HepG2 (cell line): ENCODE measurements around the gene SPRED2. TPM values are rescaled to one million over a fixed set of nuclear protein-coding genes. Genes with fewer than 3 reads are reported as not detected.

Experiments
- ATAC-seq: fragments of 200-7000 bp; cut with Tn5 transposase; 3 replicates; pipeline ENCODE4 v1.9.1; 2020; ENCODE audit warnings: mild to moderate bottlenecking, moderate library complexity
- Bru-seq: library from RNA; stranded (reverse); fragments of 400-500 nt; gene quantifications from one replicate; lab custom pipeline; 2021; lab: Mats Ljungman, UMichigan
- BruChase-seq, 2 experiments: library from RNA; stranded (reverse); fragments of 400-500 nt; gene quantifications; one replicate each; lab custom pipeline; 2021; lab: Mats Ljungman, UMichigan
- BruUV-seq: library from RNA; stranded (reverse); fragments of 400-500 nt; replicated peaks from 2 replicates; lab custom pipeline; 2021; lab: Mats Ljungman, UMichigan
- CTCF ChIA-PET: fragments of 300-600 bp; formaldehyde crosslinking; extraction: SDS; loops from one replicate; lab custom pipeline; 2021; ENCODE audit warnings: low total read pairs, inconsistent platforms, low intra/inter-chr PET ratio; lab: Yijun Ruan, JAX
- POLR2A ChIA-PET: fragments of 350-600 bp; sonication (Branson Sonifier 250); formaldehyde crosslinking; loops from one replicate; lab custom pipeline; 2020; ENCODE audit warnings: antibody characterized with exemption, inconsistent platforms; lab: Yijun Ruan, JAX
- DNase-seq: peaks from one replicate; pipeline ENCODE4 v3.0.0-alpha.2; 2015; ENCODE audit warnings: low spot score
- FAIRE-seq: peaks from 3 replicates; lab custom pipeline; 2011; peaks lifted over from hg19 to GRCh38; lab: Jason Lieb, UNC
- H2AFZ ChIP-seq: one replicate; pipeline ENCODE4 v1.6.1; 2011; ENCODE audit warnings: low read length, inconsistent platforms
- H3K27ac ChIP-seq: fragments of 300-600 bp; 3 replicates; pipeline ENCODE4 v1.8.0; 2011; ENCODE audit warnings: mixed run types, mild to moderate bottlenecking, mixed read lengths, low read length, inconsistent platforms; ENCODE audit not compliant: insufficient read depth; ENCODE audit errors: extremely low read length
- H3K27me3 ChIP-seq, 2 experiments: fragments of 200-600 bp in 1 of 2; 2 replicates in 1 of 2; 3 replicates in 1 of 2; pipeline versions ENCODE4 v1.6.0 to v1.8.0; 2011; ENCODE audit warnings: low read length in 2 of 2, mild to moderate bottlenecking in 2 of 2, moderate library complexity in 2 of 2, inconsistent platforms in 1 of 2; ENCODE audit not compliant: insufficient read depth in 2 of 2, control insufficient read depth in 1 of 2
- H3K36me3 ChIP-seq, 2 experiments: fragments of 200-600 bp in 1 of 2; replicated peaks in 1 of 2; 2 replicates in 1 of 2; 3 replicates in 1 of 2; pipeline versions ENCODE4 v1.5.1 to v1.8.0; 2011; ENCODE audit warnings: low read length in 2 of 2, inconsistent platforms in 1 of 2; ENCODE audit not compliant: insufficient read depth in 2 of 2, control insufficient read depth in 1 of 2
- H3K4me1 ChIP-seq: 2 replicates; pipeline ENCODE4 v1.5.1; 2012; ENCODE audit warnings: low read length, inconsistent platforms; ENCODE audit not compliant: insufficient read depth
- H3K4me2 ChIP-seq: 2 replicates; pipeline ENCODE4 v1.6.0; 2011; ENCODE audit warnings: low read depth, low read length, inconsistent platforms
- H3K4me3 ChIP-seq, 3 experiments: fragments of 200-600 bp in 1 of 3; sonication (generic), shearing (Covaris generic) in 1 of 3; replicated peaks in 1 of 3; 2 replicates each; pipeline ENCODE4 v1.5.1; 2011 to 2016; ENCODE audit warnings: low read length in 3 of 3, inconsistent platforms in 2 of 3, low read depth in 2 of 3, mild to moderate bottlenecking in 2 of 3, control low read depth in 1 of 3, mixed read lengths in 1 of 3; ENCODE audit not compliant: insufficient read depth in 1 of 3
- H3K79me2 ChIP-seq: one replicate; pipeline ENCODE4 v1.6.1; 2011; ENCODE audit warnings: low read length, inconsistent platforms; ENCODE audit not compliant: insufficient read depth
- H3K9ac ChIP-seq: 2 replicates; pipeline ENCODE4 v1.6.0; 2011; ENCODE audit warnings: mild to moderate bottlenecking, low read depth, low read length, inconsistent platforms; ENCODE audit not compliant: insufficient read depth
- H3K9me3 ChIP-seq: 2 replicates; pipeline ENCODE4 v1.5.1; 2012; ENCODE audit warnings: mild to moderate bottlenecking, low read length
- H4K20me1 ChIP-seq: 2 replicates; pipeline ENCODE4 v1.6.0; 2011; ENCODE audit warnings: inconsistent platforms, mild to moderate bottlenecking, low read length, moderate library complexity; ENCODE audit not compliant: insufficient read depth
- ARHGAP35 ChIP-seq: sonication (generic); formaldehyde crosslinking; IDR thresholded peaks from 2 replicates; pipeline ENCODE4 v1.9.0; 2022; ENCODE audit warnings: mild to moderate bottlenecking, inconsistent platforms, moderate library complexity, missing genetic modification reagents, borderline replicate concordance
- ARNT2 ChIP-seq: sonication (generic); formaldehyde crosslinking; IDR thresholded peaks from 2 replicates; pipeline ENCODE4 v1.8.0; 2022; ENCODE audit warnings: mild to moderate bottlenecking, low read depth, missing genetic modification reagents, moderate library complexity
- BCL3 ChIP-seq: sonication (generic); formaldehyde crosslinking; IDR thresholded peaks from 2 replicates; pipeline ENCODE4 v1.5.1; 2020; ENCODE audit warnings: mild to moderate bottlenecking, missing genetic modification reagents, moderate library complexity
- BRD4 ChIP-seq: sonication (generic); formaldehyde crosslinking; IDR thresholded peaks from 2 replicates; pipeline ENCODE4 v1.4.0; 2020; ENCODE audit warnings: missing genetic modification reagents
- CSRNP1 ChIP-seq: sonication (generic); formaldehyde crosslinking; IDR thresholded peaks from 2 replicates; pipeline ENCODE4 v1.8.1; 2023; ENCODE audit warnings: mild to moderate bottlenecking, missing genetic modification reagents
- FOXC1 ChIP-seq: sonication (generic); formaldehyde crosslinking; IDR thresholded peaks from 2 replicates; pipeline ENCODE4 v1.8.0; 2022; ENCODE audit warnings: mild to moderate bottlenecking, missing genetic modification reagents, borderline replicate concordance
- KMT2A ChIP-seq: sonication (generic); formaldehyde crosslinking; IDR thresholded peaks from 2 replicates; pipeline ENCODE4 v1.4.0; 2020; ENCODE audit warnings: missing genetic modification reagents
- MIER2 ChIP-seq: IDR thresholded peaks from 2 replicates; pipeline ENCODE4 v1.6.1; 2016; ENCODE audit warnings: missing biosample characterization, missing genetic modification reagents
- MLLT10 ChIP-seq: sonication (generic); formaldehyde crosslinking; IDR thresholded peaks from 2 replicates; pipeline ENCODE4 v1.4.0; 2020; ENCODE audit warnings: missing genetic modification reagents
- NCOR1 ChIP-seq: fragments of 200-600 bp; sonication (generic); IDR thresholded peaks from 2 replicates; pipeline ENCODE4 v1.7.0; 2017; ENCODE audit warnings: antibody characterized with exemption, low read length, borderline replicate concordance
- NFE2L2 ChIP-seq: fragments of 150-350 bp; IDR thresholded peaks from 2 replicates; pipeline ENCODE4 v1.6.1; 2014; ENCODE audit warnings: low read length
- PRPF4 ChIP-seq: fragments of 200-400 bp; formaldehyde crosslinking; IDR thresholded peaks from 2 replicates; pipeline ENCODE4 v1.6.1; 2016; ENCODE audit warnings: low read length, low read depth; ENCODE audit not compliant: poor library complexity, severe bottlenecking
- ZMYM4 ChIP-seq: sonication (generic); formaldehyde crosslinking; IDR thresholded peaks from 2 replicates; pipeline ENCODE4 v1.8.1; 2023; ENCODE audit warnings: mild to moderate bottlenecking, missing genetic modification reagents
- ZNF7 ChIP-seq: IDR thresholded peaks from 2 replicates; pipeline ENCODE4 v1.6.1; 2016; ENCODE audit warnings: missing biosample characterization, missing genetic modification reagents
- WGBS: methylation state at CpG from one replicate; pipeline ENCODE4 v1.1.6; 2017; ENCODE audit warnings: low lambda C conversion rate; 5-methylcytosine and 5-hydroxymethylcytosine counted together
- in situ Hi-C: cut with HindIII; loops from 2 replicates; pipeline ENCODE4 v1.10.0; 2017; ENCODE audit warnings: low pct_unique_long_range_greater_than_20kb; ENCODE audit not compliant: extremely low pct_ligation_motif_present
- intact Hi-C: fragments of 100-400 bp; cut with micrococcal nuclease; formaldehyde crosslinking; loops from one replicate; pipeline ENCODE4 v1.10.0; 2022; ENCODE audit not compliant: unreplicated experiment
- long read RNA-seq, 2 experiments: library from RNA in 1 of 2; library from polyadenylated mRNA in 1 of 2; stranded (forward) in 1 of 2; unstranded in 1 of 2; transcript quantifications; one replicate each; pipeline ENCODE4 v2.0.0, GENCODE V29; 2019 to 2022
- polyA minus RNA-seq, 3 experiments: library from RNA; depleted of rRNA, polyadenylated mRNA; stranded (reverse); fragments of >200 nt; gene quantifications; 2 replicates each; pipeline ENCODE4 v1.2.3, GENCODE V29; 2011; ENCODE audit warnings: low replicate concordance in 1 of 3
- polyA plus RNA-seq, 8 experiments: library from polyadenylated mRNA; depleted of rRNA in 3 of 8; stranded (reverse) in 7 of 8; unstranded in 1 of 8; fragments of >200 nt; fragmentation: Illumina TruSeq in 4 of 8; extraction: Trizol in 4 of 8; gene quantifications; 2 replicates each; pipeline versions ENCODE4 v1.2.1 to v1.2.3, GENCODE V29; 2011 to 2016; ENCODE audit warnings: low read depth in 4 of 8, missing spikeins in 1 of 8, mixed read lengths in 1 of 8; ENCODE audit not compliant: insufficient read depth in 1 of 8
- total RNA-seq, 5 experiments: library from RNA; depleted of rRNA; stranded (reverse); fragments of >200 nt; fragmentation: Illumina TruSeq; extraction: Trizol; gene quantifications; 2 replicates each; pipeline ENCODE4 v1.2.3, GENCODE V29; 2016; ENCODE audit warnings: low read depth in 1 of 5

SPRED2 gene
- 13.0 and 17.7 TPM in 2 replicates for total RNA-seq (2016; rRNA removed; fragmentation: Illumina TruSeq; extraction: Trizol)
- 8.2 and 14.6 TPM in 2 replicates for total RNA-seq (2016; cell fraction: cytosol; rRNA removed; fragmentation: Illumina TruSeq; extraction: Trizol; ENCODE audit: low read depth)
- total RNA-seq (2016; cell fraction: insoluble cytoplasmic fraction; rRNA removed; fragmentation: Illumina TruSeq; extraction: Trizol): 13.6 and 15.0 TPM in 2 replicates
- 14.7 and 17.3 TPM in 2 replicates for total RNA-seq (2016; cell fraction: membrane; rRNA removed; fragmentation: Illumina TruSeq; extraction: Trizol)
- 17.1 and 21.0 TPM in 2 replicates for total RNA-seq (2016; cell fraction: nucleus; rRNA removed; fragmentation: Illumina TruSeq; extraction: Trizol)
- polyA plus RNA-seq (2011; rRNA removed): 34.4 and 37.0 TPM in 2 replicates
- polyA plus RNA-seq (2011; cell fraction: cytosol; rRNA removed): 35.1 and 36.7 TPM in 2 replicates
- 42.3 and 51.3 TPM in 2 replicates for polyA plus RNA-seq (2011; cell fraction: nucleus; rRNA removed)
- 50.2 and 57.7 TPM in 2 replicates for polyA plus RNA-seq (2012)
- 7.2 and 7.7 TPM in 2 replicates for polyA plus RNA-seq (2016; cell fraction: cytosol; fragmentation: Illumina TruSeq; extraction: Trizol; ENCODE audit: low read depth)
- 35.3 and 42.4 TPM in 2 replicates for polyA plus RNA-seq (2016; cell fraction: insoluble cytoplasmic fraction; fragmentation: Illumina TruSeq; extraction: Trizol; ENCODE audit: low read depth)
- polyA plus RNA-seq (2016; cell fraction: membrane; fragmentation: Illumina TruSeq; extraction: Trizol; ENCODE audit: low read depth): 18.9 and 19.9 TPM in 2 replicates
- 39.6 and 40.2 TPM in 2 replicates for polyA plus RNA-seq (2016; cell fraction: nucleus; fragmentation: Illumina TruSeq; extraction: Trizol; ENCODE audit: insufficient read depth, low read depth)
- polyA minus RNA-seq (2011; rRNA and poly(A)+ RNA removed; ENCODE audit: low replicate concordance): 4.9 and 74.4 TPM in 2 replicates
- polyA minus RNA-seq (2011; cell fraction: cytosol; rRNA and poly(A)+ RNA removed): 42.6 and 50.6 TPM in 2 replicates
- polyA minus RNA-seq (2011; cell fraction: nucleus; rRNA and poly(A)+ RNA removed): 36.3 and 43.9 TPM in 2 replicates
- Bru-seq, nascent RNA: percentile 95 among the genes with signal in this experiment
- BruChase-seq, experiment 1, labeled RNA remaining after a 6-hour chase: percentile 90 among the genes with signal in this experiment
- BruChase-seq, experiment 2, labeled RNA remaining after a 2-hour chase: percentile 90 among the genes with signal in this experiment
- long read RNA-seq, experiment 1, full-length matches to known transcripts: 2 of 20 reads
- long read RNA-seq, experiment 1, partial matches to known transcripts: 2 of 20 reads
- long read RNA-seq, experiment 1, other reads (novel, unspliced or antisense): 16 of 20 reads
- long read RNA-seq, experiment 2, full-length matches to known transcripts: 20 of 86 reads
- long read RNA-seq, experiment 2, partial matches to known transcripts: 2 of 86 reads
- long read RNA-seq, experiment 2, other reads (novel, unspliced or antisense): 64 of 86 reads

GRCh38 chr2:65432227-65433190, at the start of gene SPRED2:
SPRED2 (minus strand) TSS chr2:65432599; CDS start chr2:65431987, 612 bp downstream.
- Histone ChIP-seq H3K4me3 (peak within 1 kb of the TSS; percentile 94 to 98 (median 98)), H3K9me3 (no peaks in the 10 kb centered on the region), H3K79me2 (peaks cover 54% of the 10 kb centered on the region), H3K9ac (peak within 1 kb of the TSS; percentile 92), H3K36me3 (peaks cover 2 to 5% of the 10 kb centered on the region in 2 experiments; a peak in 3 of 5 replicates), H2AFZ (no peak within 1 kb of the TSS), H4K20me1 (peaks cover 31% of the 10 kb centered on the region), H3K4me1 (peaks cover 56% of the 10 kb centered on the region), H3K27ac (peak within 1 kb of the TSS; percentile 86), H3K27me3 (no peaks in the 10 kb centered on the region), H3K4me2 (peak within 1 kb of the TSS; percentile 83)
- in situ Hi-C loops (loop anchor here (5.0 to 10.0 kb wide), 2 partner anchors 50 to 122 kb away; no protein-coding TSS in a partner anchor), intact Hi-C loops (loop anchor here (1.0 kb wide), 3 partner anchors 50 to 167 kb away; no protein-coding TSS in a partner anchor)
- ATAC-seq (peak; percentile 58), DNase-seq (peak; percentile 96), FAIRE-seq (peak; percentile 88)
- no TSS peak for BruUV-seq
- ChIA-PET CTCF (no interaction called here), POLR2A (interaction anchor here (0.6 to 2.9 kb wide), 17 partner anchors 11 to 302 kb away, joined by 3 to 17 read pairs (median 4); partner anchors contain the start of genes ACTR2 and RAB1A)
- 2% methylated on average over 66 of the region's 68 CpGs for WGBS
- TF ChIP-seq CSRNP1 (CRISPR knock-in tag) (peak; percentile 80; the same call in 1 of the 2 replicates), PRPF4 (peak; percentile 55), NCOR1 (peak; percentile 71; the same call in 1 of the 2 replicates), BRD4 (CRISPR knock-in tag) (no peak), ZMYM4 (peak; percentile 86), ARHGAP35 (CRISPR knock-in tag) (0 out of 2 replicates have a peak, but pooled peaks have one; percentile 27), MIER2 (CRISPR knock-in tag) (peak; percentile 88), ARNT2 (peak; percentile 32), FOXC1 (CRISPR knock-in tag) (no peak), KMT2A (peak; percentile 95), NFE2L2 (no peak), MLLT10 (CRISPR knock-in tag) (no peak), BCL3 (peak; percentile 54; the same call in 1 of the 2 replicates), ZNF7 (CRISPR knock-in tag) (no peak)
